Heart right ventricle (tissue), 16 donors: ENCODE measurements around the gene LMBRD2. TPM values are rescaled to one million over a fixed set of nuclear protein-coding genes. Genes with fewer than 3 reads are reported as not detected.

ENCODE experiments used
- ATAC-seq, 8 donors: fragments of 200-7000 bp; cut with Tn5 transposase; one replicate each; pipeline ENCODE4 v1.9.1; 2020; ENCODE audit warnings: mild to moderate bottlenecking in 8 of 8, moderate library complexity in 8 of 8, moderate number of reproducible peaks in 1 of 8
- DNase-seq, 2 donors: peaks; one replicate each; pipeline ENCODE4 v3.0.0-alpha.2; 2020
- H3K27ac ChIP-seq, 10 donors: fragments of 200-600 bp; sonication (generic) in 2 of 10; one replicate each; pipeline versions ENCODE4 v1.5.0 to v1.8.0; 2020 to 2022; ENCODE audit warnings: mild to moderate bottlenecking in 3 of 10
- H3K27me3 ChIP-seq, 7 donors: fragments of 200-600 bp; one replicate each; pipeline ENCODE4 v1.8.0; 2021 to 2022; ENCODE audit warnings: mild to moderate bottlenecking in 2 of 7
- H3K36me3 ChIP-seq, 9 donors: fragments of 200-600 bp; sonication (generic) in 1 of 9; one replicate each; pipeline versions ENCODE4 v1.5.0 to v1.8.0; 2020 to 2022; ENCODE audit warnings: mild to moderate bottlenecking in 2 of 9
- H3K4me1 ChIP-seq, 9 donors: fragments of 200-600 bp; sonication (generic) in 1 of 9; one replicate each; pipeline versions ENCODE4 v1.5.0 to v1.8.0; 2020 to 2022; ENCODE audit warnings: mild to moderate bottlenecking in 4 of 9
- H3K4me3 ChIP-seq, 10 donors: fragments of 200-600 bp; sonication (generic) in 2 of 10; one replicate each; pipeline versions ENCODE4 v1.5.0 to v1.8.0; 2020 to 2022; ENCODE audit warnings: mild to moderate bottlenecking in 7 of 10, moderate library complexity in 2 of 10
- H3K9me3 ChIP-seq, 11 donors: fragments of 200-600 bp in 10 of 11; sonication (generic) in 2 of 11; one replicate each; pipeline versions ENCODE4 v1.5.0 to v1.8.0; 2013 to 2022; ENCODE audit warnings: mild to moderate bottlenecking in 2 of 11, control low read depth in 1 of 11, moderate library complexity in 1 of 11
- WGBS, 2 donors: extraction: QIAGEN DNeasy Blood & Tissue Kit; methylation state at CpG; one replicate each; pipeline ENCODE4 v1.1.7; 2013; ENCODE audit warnings: inconsistent platforms in 1 of 2; 5-methylcytosine and 5-hydroxymethylcytosine counted together
- intact Hi-C, 10 donors: fragments of 100-400 bp; cut with DNase I; formaldehyde crosslinking; loops; one replicate each; pipeline versions ENCODE4 v1.11.1 to v1.14.2; 2022
- polyA plus RNA-seq, 2 donors: library from polyadenylated mRNA; stranded (reverse); fragments of 200-250 nt; gene quantifications; one replicate each; pipeline ENCODE4 v1.2.3, GENCODE V29; 2013
- total RNA-seq, 10 donors: library from RNA; stranded (reverse); fragmentation: NEBNext Ultra II Directional in 3 of 10; extraction: Animal tissue kit (Norgen Biotek cat#: 25700) in 3 of 10; gene quantifications; one replicate each; pipeline versions ENCODE4 v1.2.1 to v1.2.4, GENCODE V29; 2021 to 2023
- TF ChIP-seq, protein P1 (sequence below), 9 donors: fragments of 200-600 bp; sonication (generic) in 2 of 9; IDR thresholded peaks; one replicate each; pipeline versions ENCODE4 v1.5.0 to v1.8.0; 2021 to 2022; ENCODE audit warnings: antibody characterized with exemption in 9 of 9, mild to moderate bottlenecking in 5 of 9, moderate library complexity in 1 of 9
- donor health status: Arrhythmogenic right ventricular cardiomyopathy.
- donor health status: ischemic (EF 13 %, LVEDD 7.1; RV severe dilation, severe dysfunction).
- donor health status: healthy with polysubstance abuse.
- donor health status: DM: no; HTN: yes; CAD: no.
- donor health status: DM: no; HTN: no; CAD: no.
- donor health status: ischemic (EF 25% LVEDD 6.9; RV normal size, moderate dysfunction).
- donor health status: ischemic (EF 25% LVEDD 5.7; RV mildly dilated, moderate dysfunction).
- donor health status: healthy.
- donor health status: DM: yes; HTN: yes; CAD: no.
- donor health status: Ischemic cardiomyopathy.
- donor health status: ischemic (EF 35%, LVEDD 5.7; RV mildly dilated, moderate dysfunction).
- donor health status: nonischemic (EF 11% LVEDD 7.7; RV severe dilation, severe dysfunction).
- donor health status: DM: yes; HTN: yes; CAD: no.
- donor health status: PGD.
- donor health status: ischemic (EF 29% LVEDD 5.4; RV normal size, mild dysfunction).
- donor health status: nonischemic (EF 23%, LVEDD 6.1; RV moderate dilation, normal function).

Gene LMBRD2
- total and polyA plus RNA-seq, 12 donors, result 2.2 to 16.5 (median 12.3) TPM

DNA sequence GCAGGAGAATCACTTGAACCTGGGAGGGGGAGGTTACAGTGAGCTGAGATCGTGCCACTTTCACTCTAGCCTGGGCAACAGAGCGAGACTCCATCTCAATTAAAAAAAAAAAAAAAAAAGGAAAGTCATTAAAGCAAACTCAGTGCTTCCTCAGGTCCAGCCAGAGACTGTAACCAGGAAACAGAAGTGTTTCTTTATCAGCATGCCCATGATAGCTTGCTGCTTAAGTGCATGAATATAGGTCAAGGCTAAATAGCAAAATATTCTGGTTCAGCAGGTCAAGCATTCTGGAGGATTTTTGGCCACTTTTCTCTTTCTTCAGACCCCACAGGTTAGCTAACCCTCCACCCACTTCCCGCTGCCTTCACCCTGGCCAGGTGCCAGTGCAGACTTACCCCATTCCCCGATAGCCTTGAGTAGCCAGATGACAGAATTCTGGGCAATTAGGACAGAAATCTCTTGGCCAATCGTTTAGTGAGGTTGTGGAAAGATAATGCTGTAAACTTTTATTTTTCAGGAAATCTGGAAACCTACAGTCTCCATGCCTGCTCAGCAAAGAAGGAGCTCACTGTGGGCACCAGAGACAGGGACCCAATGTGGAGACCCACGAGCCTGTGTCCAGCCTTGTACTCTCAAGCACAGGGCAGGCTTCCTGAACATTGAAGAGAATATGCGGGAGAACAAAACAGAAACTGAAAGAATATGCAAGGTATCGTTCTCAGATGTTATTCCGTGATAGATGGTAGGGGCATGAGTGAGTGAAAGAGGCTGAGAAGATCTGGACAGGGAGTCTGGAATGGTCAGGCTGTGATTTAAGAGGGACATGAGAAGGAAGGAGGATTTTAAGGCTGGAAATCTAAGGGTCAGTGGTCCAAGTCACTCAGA, 80.8 kb downstream of the LMBRD2 start:
- Histone ChIP-seq H3K36me3 (no peaks in the 10 kb centered on the region), H3K27me3 (peaks cover 0 to 21% (median 16%) of the 10 kb centered on the region in 7 donors), H3K9me3 (no peaks in the 10 kb centered on the region), H3K27ac (no peak overlapping the region), H3K4me3 (peak overlapping the region in 3 of 10 donors; percentile 12 to 26 (median 24)), H3K4me1 (peaks cover 0 to 4% (median 0%) of the 10 kb centered on the region in 9 donors)
- TF ChIP-seq, protein P1, sequence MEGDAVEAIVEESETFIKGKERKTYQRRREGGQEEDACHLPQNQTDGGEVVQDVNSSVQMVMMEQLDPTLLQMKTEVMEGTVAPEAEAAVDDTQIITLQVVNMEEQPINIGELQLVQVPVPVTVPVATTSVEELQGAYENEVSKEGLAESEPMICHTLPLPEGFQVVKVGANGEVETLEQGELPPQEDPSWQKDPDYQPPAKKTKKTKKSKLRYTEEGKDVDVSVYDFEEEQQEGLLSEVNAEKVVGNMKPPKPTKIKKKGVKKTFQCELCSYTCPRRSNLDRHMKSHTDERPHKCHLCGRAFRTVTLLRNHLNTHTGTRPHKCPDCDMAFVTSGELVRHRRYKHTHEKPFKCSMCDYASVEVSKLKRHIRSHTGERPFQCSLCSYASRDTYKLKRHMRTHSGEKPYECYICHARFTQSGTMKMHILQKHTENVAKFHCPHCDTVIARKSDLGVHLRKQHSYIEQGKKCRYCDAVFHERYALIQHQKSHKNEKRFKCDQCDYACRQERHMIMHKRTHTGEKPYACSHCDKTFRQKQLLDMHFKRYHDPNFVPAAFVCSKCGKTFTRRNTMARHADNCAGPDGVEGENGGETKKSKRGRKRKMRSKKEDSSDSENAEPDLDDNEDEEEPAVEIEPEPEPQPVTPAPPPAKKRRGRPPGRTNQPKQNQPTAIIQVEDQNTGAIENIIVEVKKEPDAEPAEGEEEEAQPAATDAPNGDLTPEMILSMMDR (IDR thresholded peaks at IDR 0.05), result no peak
- intact Hi-C loops, result no loop called here
- 53% methylated on average over 9 of the region's 9 CpGs for WGBS, 2 donors
- DNase-seq (no peak), ATAC-seq (no peak)

DNA sequence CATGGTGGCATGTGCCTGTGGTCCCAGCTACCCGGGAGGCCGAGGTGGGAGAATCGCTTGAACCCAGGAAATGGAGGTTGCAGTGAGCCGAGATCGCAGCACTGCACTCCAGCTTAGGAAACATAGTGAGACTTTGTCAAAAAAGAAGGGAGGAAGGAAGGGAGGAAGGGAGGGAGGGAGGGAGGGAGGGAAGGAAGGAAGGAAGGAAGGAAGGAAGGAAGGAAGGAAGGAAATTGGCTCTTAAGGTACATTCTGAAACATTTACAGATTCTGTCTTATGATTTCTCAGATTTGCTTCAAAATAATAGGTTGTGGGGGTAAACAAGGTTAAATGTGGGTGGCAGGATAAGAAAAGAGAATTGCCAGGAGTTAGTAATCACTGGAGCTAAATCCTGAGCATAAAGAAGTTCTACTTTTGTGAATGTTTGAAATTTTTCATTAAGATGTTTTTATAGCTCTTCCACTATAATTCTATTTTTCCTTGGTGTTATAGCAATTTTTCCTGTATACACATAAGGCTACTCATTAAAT, 82.9 kb downstream of the LMBRD2 start:
- Histone ChIP-seq H3K36me3 (no peaks in the 10 kb centered on the region), H3K4me1 (peaks cover 0 to 4% (median 0%) of the 10 kb centered on the region in 9 donors), H3K4me3 (no peak overlapping the region), H3K27ac (no peak overlapping the region), H3K27me3 (peaks cover 0 to 43% (median 29%) of the 10 kb centered on the region in 7 donors), H3K9me3 (no peaks in the 10 kb centered on the region)
- WGBS, 2 donors, result 90 to 92% methylated on average over 5 of the region's 5 CpGs
- TF ChIP-seq, protein P1 (IDR thresholded peaks at IDR 0.05), result no peak
- ATAC-seq (no peak), DNase-seq (no peak)
- intact Hi-C loops, result no loop called here

DNA sequence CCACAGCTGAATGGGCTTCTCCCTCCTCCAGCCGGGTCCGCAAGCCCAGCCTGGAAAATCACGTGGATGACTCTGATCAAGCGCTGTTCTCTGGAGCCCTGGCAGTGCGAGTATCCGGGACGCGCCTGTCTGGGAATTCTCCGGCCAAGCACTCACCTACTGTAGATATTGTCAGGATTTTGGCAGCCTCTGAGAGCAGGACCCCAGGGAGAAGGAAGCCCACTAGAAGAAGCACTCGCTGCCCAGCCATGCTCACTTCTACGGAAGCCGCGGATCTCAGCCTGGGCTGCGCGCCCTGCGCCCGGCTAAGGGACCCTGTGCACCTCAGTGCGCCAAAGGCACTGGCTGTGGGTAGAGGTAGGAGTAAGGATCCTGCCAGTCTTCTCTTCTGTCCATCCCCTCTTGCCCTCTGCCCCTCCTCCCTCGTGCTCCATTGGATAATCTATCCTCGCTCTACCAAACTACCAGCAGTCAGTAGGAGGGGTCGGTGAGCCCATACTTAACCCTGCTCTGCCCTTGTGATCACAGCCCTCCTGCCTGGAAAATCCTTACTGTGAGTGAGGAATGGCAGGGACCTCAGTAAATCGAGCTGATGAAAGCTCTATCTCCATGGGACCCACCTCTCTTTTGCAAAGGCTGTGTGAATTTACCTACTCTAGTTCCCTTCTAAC, 85.0 kb downstream of the LMBRD2 start, which contains the start of gene UGT3A2:
Gene UGT3A2 (minus strand): TSS at position 343 of the 671 bp plus-strand sequence. CDS start 93 bp downstream, at position 250.
- ATAC-seq (peak in 1 of 8 donors; percentile 42), DNase-seq (no peak)
- TF ChIP-seq, protein P1 (IDR thresholded peaks at IDR 0.05), result no peak
- Histone ChIP-seq H3K9me3 (peaks cover 0 to 8% (median 0%) of the 10 kb centered on the region in 11 donors), H3K27ac (no peak within 1 kb of the TSS), H3K27me3 (peaks cover 0 to 55% (median 34%) of the 10 kb centered on the region in 7 donors), H3K4me3 (peak within 1 kb of the TSS in 2 of 10 donors; percentile 11 to 22), H3K4me1 (peaks cover 0 to 4% (median 0%) of the 10 kb centered on the region in 9 donors), H3K36me3 (no peaks in the 10 kb centered on the region)
- WGBS, 2 donors, result 1% methylated on average over 22 of the region's 22 CpGs
- intact Hi-C loops, result no loop called here

DNA sequence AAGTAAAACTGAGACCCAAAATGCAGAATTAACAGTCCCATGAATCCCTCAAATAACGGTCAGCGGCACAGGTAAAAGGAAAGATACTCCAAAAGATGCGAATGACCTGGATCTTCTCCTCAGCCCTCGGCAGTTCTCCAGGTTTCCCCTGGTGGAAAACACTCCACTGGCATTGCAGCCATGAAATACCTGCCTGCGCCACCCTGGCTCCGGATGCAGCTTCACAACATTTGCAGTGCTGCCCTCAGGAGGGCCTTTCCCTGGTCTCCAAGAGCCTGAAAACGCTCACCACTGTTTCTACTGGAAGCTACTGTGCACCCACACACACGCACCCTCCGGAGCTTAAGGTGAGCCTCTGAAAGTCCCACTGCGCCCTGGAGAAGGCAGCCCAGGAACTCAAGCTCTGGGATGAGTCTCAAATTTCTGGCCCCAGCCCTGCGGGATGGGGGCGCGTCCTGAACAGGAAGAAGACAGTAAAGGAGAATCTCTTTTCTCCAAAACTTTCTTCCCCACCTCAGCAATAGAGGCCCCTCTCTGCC, 85.6 kb downstream of the LMBRD2 start:
- no peak for DNase-seq
- no peak for ATAC-seq
- TF ChIP-seq, protein P1 (IDR thresholded peaks at IDR 0.05), result no peak
- peak overlapping the region in 2 of 10 donors; percentile 11 to 22 for H3K4me3 ChIP-seq
- peaks cover 0 to 4% (median 0%) of the 10 kb centered on the region in 9 donors for H3K4me1 ChIP-seq
- WGBS, 2 donors, result 29% methylated on average over 13 of the region's 13 CpGs
- H3K36me3 ChIP-seq, result no peaks in the 10 kb centered on the region
- peaks cover 0 to 55% (median 34%) of the 10 kb centered on the region in 7 donors for H3K27me3 ChIP-seq
- H3K27ac ChIP-seq, result no peak overlapping the region
- peaks cover 0 to 8% (median 0%) of the 10 kb centered on the region in 11 donors for H3K9me3 ChIP-seq
- intact Hi-C loops, result no loop called here
